GM21447 (cell line): ENCODE results near the gene GSTM3.
A peak's percentile ranks its signal among the peaks of the same experiment; 100 is the strongest.
"Not testable (repeated sequence)": the region's sequence is repeated elsewhere in the genome, so short reads cannot be mapped to it uniquely, and the experiment has no call there.

Source experiments
- ATAC-seq: cut with Tn5 transposase; IDR thresholded peaks from one replicate; pipeline ENCODE4 v1.9.1; 2021; ENCODE audit not compliant: unreplicated experiment

GSTM3 gene

DNA sequence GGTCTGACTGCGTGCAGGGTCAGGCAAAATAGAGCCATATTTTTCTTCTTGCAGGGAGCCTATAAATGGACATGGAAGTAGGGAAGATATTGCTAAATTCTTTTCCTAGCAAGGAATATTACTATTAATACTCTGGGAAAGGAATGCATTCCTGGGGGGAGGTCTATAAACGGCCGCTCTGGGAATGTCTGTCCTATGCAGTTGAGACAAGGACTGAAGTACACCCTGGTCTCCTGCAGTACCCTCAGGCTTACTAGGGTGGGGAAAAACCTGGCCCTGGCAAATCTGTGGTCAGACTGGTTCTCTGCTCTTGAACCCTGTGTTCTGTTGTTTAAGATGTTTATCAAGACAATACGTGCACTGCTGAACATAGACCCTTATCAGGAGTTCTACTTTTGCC lies 31.9 kb downstream of the GSTM3 start:
- not testable (repeated sequence) for ATAC-seq

DNA sequence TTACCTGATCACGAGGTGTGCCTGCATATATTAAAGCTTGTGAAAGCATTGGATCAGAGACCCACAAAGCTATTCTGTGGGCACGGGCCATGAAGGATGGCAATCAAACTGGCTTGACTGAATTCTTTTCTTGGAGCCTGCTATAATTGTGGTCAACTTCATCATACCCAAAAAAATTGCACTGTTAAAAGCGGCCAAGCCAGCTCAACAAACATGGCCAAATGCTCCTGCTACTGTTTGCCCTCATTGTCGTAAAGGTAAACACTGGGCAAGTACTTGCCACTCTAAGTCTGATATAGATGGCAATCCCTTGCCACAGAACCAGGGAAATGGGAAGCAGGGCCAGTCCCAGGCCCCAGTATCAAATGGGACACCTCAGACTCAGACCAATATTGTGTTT lies 35.4 kb downstream of the GSTM3 start:
- no peak for ATAC-seq

DNA sequence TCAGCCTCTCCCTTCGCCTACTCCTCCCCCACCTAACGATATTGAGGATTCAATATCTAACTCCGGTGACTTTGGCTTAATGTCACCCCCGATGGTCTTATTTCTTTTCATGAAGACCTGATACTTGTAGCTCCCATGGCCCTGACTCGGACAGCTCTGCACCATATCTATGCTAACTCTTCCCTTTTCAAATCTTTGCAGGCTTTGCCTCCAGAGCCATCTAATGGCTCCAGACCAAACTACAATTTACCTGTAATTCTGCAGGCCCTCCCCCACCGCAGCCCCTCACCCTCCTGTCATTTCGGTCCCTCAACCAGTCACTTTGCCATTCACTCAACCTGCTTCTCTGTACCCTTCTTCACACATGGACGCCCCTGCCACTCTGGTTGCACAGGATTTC lies 36.7 kb downstream of the GSTM3 start:
- ATAC-seq: no peak

DNA sequence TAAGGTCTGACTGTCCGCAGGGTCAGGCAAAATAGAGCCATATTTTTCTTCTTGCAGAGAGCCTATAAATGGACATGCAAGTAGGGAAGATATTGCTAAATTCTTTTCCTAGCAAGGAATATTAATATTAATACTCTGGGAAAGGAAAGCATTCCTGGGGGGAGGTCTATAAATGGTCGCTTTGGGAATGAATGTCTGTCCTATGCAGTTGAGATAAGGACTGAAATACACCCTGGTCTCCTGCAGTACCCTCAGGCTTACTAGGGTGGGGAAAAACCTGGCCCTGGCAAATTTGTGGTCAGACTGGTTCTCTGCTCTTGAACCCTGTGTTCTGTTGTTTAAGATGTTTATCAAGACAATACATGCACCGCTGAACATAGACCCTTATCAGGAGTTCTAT lies 37.9 kb downstream of the GSTM3 start:
- not testable (repeated sequence) for ATAC-seq

DNA sequence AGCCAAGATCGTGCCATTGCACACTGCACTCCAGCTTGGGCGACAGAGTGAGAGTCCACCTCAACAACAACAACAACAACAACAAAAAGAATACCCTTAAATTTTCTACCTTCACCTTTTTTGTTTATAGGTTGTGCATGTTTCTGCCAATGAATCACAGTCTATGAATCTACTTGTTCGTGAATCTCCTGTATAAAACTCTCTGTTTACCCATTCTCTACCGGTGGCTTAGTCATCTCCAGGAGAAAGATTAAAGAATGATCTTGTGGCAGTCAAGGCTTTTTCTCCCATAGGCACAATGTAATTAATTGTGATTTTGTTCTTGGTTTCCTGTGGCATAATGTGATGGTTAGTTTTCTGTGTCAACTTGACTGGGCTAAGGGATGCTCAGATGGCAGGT lies 43.0 kb downstream of the GSTM3 start:
- not testable (repeated sequence) for ATAC-seq

DNA sequence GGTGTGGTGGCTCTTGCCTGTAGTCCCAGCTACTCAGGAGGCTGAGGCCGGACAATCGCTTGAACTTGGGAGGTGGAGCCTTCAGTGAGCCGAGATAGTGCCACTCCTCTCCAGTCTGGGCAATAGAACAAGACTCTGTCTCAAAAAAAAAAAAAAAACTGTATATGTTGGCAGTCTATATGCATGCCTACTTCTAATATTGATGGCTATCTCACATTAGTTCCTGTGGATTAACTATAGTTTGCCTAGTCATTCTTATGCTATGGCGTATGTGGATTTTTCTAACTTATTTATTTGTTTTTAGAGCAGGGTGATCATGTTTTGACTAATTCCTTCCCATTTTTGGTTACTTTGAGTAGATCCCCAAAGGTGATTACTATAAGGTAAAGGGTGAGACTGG lies 43.8 kb downstream of the GSTM3 start:
- no peak for ATAC-seq

DNA sequence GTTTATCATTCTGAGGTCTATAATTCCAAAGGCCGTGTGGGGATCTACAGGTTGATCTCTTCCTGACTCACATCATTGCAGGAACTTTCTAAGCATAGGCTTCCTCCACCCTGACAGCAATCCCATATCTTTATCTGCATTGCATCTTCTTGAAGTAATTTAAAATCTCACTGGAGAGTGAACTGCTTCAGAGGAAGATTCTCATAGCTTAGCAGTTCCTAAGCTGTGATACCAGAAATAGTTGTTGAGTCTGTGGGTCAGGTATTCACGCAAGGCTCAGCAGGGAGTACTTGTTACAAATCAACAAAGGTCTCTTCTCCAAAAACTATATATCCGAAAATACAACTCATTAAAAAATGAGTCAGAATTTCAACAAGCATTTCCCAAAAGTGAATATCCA lies 45.7 kb downstream of the GSTM3 start:
- ATAC-seq: not testable (repeated sequence)

DNA sequence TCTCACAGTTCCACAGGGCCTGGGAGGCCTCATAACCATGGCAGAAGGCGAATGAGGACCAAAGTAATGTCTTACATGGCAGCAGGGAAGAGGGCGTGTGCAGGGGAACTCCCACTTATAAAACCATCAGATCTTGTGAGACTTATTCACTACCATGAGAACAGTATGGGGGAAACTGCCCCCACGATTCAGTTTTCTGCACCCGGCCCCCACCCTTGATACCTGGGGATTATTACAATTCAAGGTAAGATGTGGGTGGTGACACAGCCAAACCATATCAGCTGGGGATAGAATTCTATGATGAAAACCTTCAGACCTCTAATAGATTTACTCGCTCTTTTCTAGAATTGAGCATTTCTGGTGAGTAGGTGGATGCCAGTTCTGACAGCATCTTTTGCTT lies 46.4 kb downstream of the GSTM3 start:
- ATAC-seq: not testable (repeated sequence)

DNA sequence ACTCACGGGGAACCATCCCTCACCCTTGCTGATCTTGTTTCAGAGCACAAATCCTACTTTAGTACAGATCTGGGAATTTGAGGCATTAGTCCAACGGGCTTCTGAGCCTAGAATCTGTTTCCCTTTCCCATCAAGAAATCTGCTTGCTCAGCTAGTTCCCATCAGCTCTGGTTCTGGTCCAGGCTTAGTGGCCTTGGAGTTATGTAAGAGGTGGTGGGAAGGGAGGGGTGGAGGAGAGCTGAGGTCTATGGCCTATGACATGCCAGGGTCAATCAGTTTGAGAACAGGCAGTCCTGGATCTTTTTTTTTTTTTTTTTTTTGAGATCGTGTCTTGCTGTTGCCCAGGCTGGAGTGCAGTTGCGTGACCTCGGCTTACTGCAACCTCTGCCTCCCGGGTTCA lies 49.1 kb downstream of the GSTM3 start:
- ATAC-seq: no peak

DNA sequence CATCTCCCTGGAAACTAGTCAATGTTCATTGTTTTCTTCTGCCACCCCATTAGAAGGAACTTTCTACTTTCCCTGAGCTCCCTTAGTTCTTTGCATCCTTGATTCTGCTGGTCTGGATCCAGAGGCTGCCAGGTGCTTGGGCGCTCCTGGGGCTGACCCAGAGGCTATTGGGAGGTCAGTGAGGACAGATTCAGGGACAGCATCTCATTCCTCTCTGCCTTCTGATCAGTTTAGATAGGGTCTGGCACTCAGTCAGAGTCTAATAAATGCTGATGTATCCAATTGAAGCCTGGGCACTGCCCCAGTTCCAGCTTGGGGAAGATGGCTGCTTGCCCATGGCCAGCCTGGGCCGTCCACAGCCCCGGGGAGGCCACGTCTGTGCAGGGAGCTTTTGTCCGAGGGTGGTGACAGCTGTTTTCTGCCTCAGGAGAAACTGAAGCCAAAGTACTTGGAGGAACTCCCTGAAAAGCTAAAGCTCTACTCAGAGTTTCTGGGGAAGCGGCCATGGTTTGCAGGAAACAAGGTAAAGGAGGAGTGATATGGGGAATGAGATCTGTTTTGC lies 50.9 kb downstream of the GSTM3 start:
- ATAC-seq: no peak

DNA sequence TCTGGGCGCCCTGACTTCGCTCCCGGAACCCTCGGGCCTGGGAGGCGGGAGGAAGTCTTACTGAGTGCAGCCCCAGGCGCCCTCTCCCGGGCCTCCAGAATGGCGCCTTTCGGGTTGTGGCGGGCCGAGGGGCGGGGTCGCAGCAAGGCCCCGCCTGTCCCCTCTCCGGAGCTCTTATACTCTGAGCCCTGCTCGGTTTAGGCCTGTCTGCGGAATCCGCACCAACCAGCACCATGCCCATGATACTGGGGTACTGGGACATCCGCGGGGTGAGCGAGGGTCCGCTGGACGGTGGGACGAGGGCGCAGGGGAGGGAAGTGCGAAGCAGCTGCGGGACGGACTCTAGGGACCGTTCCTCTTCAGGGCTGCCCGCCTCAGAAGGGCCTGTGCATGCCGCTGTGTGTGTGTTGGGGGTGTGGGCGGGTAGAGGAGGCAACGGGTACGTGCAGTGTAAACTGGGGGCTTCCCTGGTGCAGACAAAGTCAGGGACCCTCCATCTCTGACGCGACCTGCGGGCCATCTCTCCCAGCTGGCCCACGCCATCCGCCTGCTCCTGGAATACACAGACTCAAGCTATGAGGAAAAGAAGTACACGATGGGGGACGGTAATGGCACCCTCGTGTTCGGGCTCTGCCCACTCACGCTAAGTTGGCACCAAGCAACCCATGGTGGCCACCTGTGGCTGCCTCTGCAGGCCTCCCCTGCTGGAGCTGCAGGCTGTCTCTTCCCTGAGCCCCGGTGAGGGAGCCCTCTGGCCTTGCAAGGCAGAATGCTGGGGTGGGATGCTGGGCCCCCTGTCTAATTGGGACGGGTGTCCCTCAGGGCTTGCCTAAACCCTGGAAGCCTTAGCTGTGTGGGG lies 53.0 kb downstream of the GSTM3 start, which contains the start of gene GSTM1:
Gene GSTM1 (plus strand): TSS at position 177 of the 859 bp plus-strand sequence. CDS start 57 bp downstream, at position 234.
- ATAC-seq: peak; percentile 97

DNA sequence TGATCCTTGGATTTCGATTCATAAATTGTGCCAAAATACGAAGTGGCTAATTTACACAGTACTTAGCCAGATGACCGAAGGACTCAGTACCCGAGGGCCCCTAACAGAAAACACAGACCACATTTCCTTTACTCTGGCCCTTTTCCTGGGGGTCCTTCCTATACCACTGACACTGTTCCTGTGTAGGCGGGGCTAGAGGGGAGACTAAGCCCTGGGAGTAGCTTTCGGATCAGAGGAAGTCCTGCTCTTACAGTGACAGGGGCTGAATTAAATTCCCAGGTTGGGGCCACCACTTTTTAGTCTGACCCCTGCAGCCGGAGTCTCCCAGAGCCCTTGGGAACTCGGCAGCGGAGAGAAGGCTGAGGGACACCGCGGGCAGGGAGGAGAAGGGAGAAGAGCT lies 53.7 kb downstream of the GSTM3 start:
- not testable (repeated sequence) for ATAC-seq

DNA sequence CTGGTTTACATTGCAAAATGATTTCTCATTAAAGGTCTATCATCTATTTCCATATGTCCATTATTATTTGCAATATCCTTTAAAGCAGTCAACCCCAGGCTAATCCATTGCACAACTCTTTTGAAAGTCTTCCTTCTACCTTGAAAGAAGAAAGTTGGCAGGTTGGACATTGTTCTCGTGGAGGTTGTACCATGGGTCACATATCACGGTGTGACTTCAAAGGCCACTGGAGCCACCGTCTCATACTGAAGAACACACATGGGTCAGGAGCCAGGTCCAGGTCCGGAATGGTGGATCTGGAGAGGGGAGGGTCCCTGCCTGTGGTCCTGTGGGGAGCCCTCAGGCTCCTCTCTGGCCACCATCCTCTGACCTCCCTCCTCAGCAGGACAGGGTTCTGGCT lies 54.9 kb downstream of the GSTM3 start:
- ATAC-seq: not testable (repeated sequence)

DNA sequence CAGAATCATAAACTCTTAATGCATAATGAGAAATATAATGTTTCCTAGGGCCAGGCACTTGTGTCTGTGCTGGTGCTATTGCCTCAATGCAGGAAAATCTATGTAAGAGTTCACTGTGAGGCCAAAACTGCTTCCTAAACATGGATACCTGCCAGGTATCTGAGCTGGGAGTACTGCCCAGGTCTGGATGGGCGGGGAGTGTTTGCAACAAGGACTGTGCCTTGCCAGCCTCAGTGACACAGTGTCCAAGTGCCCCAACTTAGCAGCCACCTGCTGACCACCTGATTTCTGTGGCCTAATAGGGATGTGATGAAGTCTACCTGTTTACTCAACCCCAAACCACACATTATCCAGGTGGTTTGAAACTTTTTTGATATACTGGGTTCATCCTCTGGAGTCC lies 55.4 kb downstream of the GSTM3 start:
- not testable (repeated sequence) for ATAC-seq

DNA sequence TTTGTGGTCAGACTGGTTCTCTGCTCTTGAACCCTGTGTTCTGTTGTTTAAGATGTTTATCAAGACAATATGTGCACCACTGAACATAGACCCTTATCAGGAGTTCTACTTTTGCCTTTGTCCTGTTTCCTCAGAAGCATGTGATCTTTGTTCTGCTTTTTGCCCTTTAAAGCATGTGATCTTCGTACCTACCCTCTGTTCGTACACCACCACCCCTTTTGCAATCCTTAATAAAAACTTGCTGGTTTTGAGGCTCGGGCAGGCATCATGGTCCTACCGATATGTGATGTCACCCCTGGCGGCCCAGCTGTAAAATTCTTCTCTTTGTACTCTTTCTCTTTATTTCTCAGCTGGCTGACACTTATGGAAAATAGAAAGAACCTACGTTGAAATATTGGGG lies 56.1 kb downstream of the GSTM3 start:
- not testable (repeated sequence) for ATAC-seq
